Suprapubic skin (tissue), 4 donors: ENCODE data around the gene CCDC9B. TPM values are rescaled to one million over a fixed set of nuclear protein-coding genes. Genes with fewer than 3 reads are reported as not detected.

Experiments used
- total RNA-seq, 4 donors: library from RNA; depleted of rRNA; stranded (reverse); fragments of >200 nt; gene quantifications; one replicate each; pipeline ENCODE4 v1.1.0, GENCODE V29; 2016

CCDC9B gene
- total RNA-seq, 4 donors from 2014 or later, result 6.1 to 47.9 (median 10.9) TPM

Other genes starting within 250 kb of the CCDC9B start
- gene BMF, start 232.1 kb downstream of the CCDC9B start, total RNA-seq, result 10 to 100 TPM in 2 of 4 donors, 1 to 10 TPM in 2; 2.6 to 11.1 (median 9.8) TPM
- gene BUB1B, start 179.9 kb downstream of the CCDC9B start, total RNA-seq, result 10 to 100 TPM in 2 of 4 donors, 1 to 10 TPM in 2; 1.8 to 12.2 (median 8.8) TPM
- 100 to 1,000 TPM in 1 of 4 donors, 10 to 100 TPM in 3; 71.7 to 145 (median 79.2) TPM for gene PAK6, start 101.9 kb downstream of the CCDC9B start, total RNA-seq
- gene ANKRD63, start 57.9 kb downstream of the CCDC9B start, total RNA-seq, result not detected
- gene PLCB2, start 33.0 kb downstream of the CCDC9B start, total RNA-seq, result 1 to 10 TPM in 3 of 4 donors, under 1 TPM in 1; 0.34 to 3.0 (median 2.0) TPM
- gene INAFM2, start 17.2 kb downstream of the CCDC9B start, total RNA-seq, result 1 to 10 TPM; 3.3 to 9.1 (median 6.1) TPM
- not detected for gene PHGR1, start 10.1 kb upstream of the CCDC9B start, total RNA-seq
- under 1 TPM in 3 of 4 donors, not detected in 1; 0.04 to 0.21 (median 0.05) TPM for gene DISP2, start 17.3 kb upstream of the CCDC9B start, total RNA-seq
- 10 to 100 TPM; 13.5 to 24.3 (median 18.9) TPM for gene KNSTRN, start 41.8 kb upstream of the CCDC9B start, total RNA-seq
- 10 to 100 TPM in 2 of 4 donors, 1 to 10 TPM in 2; 7.7 to 18.3 (median 13.3) TPM for gene IVD, start 64.9 kb upstream of the CCDC9B start, total RNA-seq
- gene BAHD1, start 100.0 kb upstream of the CCDC9B start, total RNA-seq, result 10 to 100 TPM; 16.8 to 24.6 (median 19.2) TPM
- gene CHST14, start 130.0 kb upstream of the CCDC9B start, total RNA-seq, result 10 to 100 TPM in 1 of 4 donors, 1 to 10 TPM in 3; 6.9 to 13.6 (median 8.3) TPM
- gene CCDC32, start 224.1 kb upstream of the CCDC9B start, total RNA-seq, result 10 to 100 TPM; 13.4 to 27.6 (median 19.6) TPM
- gene RPUSD2, start 228.4 kb upstream of the CCDC9B start, total RNA-seq, result 10 to 100 TPM in 3 of 4 donors, 1 to 10 TPM in 1; 8.1 to 14.0 (median 12.1) TPM